ENCODE results near the gene DMRTB1.
"Not testable (repeated sequence)": the region's sequence is repeated elsewhere in the genome, so short reads cannot be mapped to it uniquely, and the experiment has no call there.

DMRTB1 gene

DNA sequence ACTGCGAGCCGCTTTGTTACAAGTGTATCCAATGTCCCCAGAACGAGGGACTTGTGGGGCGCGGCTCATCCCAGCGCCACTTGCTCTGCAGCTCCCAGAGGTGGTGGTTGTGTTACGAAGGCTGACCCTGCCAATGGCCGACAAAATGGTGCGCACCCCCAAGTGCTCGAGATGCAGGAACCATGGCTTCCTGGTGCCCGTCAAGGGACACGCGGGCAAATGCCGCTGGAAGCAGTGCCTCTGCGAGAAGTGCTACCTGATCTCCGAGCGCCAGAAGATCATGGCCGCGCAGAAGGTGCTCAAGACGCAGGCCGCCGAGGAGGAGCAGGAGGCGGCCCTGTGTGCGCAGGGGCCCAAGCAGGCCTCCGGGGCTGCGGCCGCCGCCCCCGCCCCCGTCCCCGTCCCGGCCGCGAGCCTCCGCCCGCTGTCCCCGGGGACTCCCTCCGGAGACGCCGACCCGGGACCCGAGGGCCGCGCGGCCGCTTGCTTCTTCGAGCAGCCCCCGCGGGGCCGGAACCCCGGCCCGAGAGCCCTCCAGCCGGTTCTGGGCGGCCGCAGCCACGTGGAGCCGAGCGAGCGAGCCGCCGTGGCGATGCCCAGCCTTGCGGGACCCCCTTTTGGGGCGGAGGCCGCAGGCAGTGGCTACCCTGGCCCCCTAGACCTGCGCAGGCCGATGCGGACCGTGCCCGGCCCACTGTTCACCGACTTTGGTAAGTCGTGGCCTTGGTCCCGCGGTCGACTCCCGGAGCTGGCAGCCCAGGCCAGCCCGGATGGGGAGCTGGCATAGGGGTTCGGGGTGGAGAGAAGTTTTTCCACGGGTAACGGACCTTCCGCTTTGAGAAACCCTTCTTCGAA, at the start of gene DMRTB1:
TSS of gene DMRTB1 (plus strand) at position 79 of the 855 bp plus-strand sequence. CDS start at position 134, 55 bp downstream.
- DNase-seq (ENCODE audit: low read depth), result no peak

DNA sequence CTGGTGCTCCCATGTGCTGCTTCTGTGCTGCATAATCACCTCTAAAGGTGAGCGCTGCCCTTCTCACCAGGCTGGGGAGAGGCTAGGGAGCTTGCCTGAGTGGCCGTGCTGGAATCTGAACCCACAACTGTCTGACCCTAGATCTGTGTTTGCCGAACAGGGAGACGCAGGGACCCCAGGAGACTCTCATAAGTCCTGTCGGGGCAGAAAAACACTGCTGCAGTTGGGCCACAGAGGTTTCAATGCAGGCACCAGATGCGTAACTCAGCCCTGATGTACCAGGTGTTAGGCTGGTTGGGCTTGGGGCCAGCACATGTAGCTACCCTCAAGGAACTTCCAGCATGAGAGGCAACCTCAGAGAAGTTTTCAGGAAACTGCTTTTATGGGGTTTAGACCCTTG, 49.5 kb upstream of the DMRTB1 start:
- no peak for DNase-seq (ENCODE audit: low read depth)

- DNase-seq (ENCODE audit: low read depth), result no peak
Observed at GRCh38 chr1:53410100-53410541, 49.1 kb upstream of the DMRTB1 start.

DNA sequence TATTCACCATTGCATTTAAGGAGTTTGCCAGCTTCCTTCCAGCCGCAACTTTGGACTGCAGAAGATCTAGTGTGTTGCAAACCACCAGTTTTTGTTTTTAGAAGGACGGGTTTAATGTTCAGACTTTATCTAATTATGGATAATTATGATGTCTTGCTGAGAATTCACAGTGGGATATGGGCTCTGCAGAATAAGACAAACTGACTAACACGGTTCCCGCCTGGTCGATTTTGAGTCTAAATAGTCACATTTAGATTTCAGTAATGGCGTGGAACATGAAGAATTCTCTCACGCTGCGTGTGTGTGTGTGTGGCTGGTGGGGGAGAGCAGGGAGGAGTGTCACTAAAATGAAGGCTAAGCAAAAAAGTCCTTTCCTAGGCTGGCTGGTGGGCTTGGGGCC, 48.5 kb upstream of the DMRTB1 start:
- no peak for DNase-seq (ENCODE audit: low read depth)

- no peak for DNase-seq (ENCODE audit: low read depth)
Observed at GRCh38 chr1:53411541-53412152, 47.6 kb upstream of the DMRTB1 start.

DNA sequence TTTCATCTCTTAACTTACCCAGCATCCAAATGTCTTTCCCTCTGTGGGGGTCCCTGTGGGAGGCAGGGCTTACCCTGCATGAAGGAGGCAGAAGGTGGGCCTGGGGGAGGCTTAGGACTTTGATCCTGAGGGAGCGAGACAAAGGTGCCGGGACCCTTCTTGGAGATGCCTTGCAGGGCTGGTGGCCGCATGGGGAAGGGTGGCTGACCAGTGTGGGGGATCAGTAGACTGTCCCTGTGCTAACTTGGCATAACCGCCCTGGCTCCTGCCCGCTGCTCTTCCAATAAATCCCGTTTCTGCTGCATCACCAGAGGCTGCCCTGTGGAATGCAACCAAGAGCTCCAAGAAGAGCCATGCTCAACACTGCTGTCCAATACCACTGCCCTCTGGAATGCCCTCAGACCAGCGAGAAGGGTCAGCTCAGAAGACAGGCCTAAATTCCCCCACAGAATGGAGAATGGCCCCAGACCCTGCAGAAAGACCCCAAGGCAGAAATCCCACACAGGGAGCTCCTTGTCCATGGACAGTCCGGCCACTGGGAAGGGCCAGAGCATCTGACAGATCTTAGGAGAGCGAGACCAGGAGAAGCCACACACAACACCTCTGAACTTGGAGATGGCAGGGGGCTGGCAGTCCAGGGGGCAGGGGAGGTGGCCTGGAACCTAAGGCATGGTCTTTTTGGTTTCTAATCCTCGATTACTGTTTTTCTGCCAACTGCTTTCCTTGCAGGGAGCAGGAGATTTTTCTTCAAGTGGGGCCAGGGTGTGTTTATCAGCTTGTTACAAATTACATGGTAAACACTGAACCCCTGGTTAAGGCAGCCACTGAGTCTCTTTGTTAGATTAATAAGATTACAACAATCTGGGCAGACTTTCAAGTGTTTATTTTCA, 46.7 kb upstream of the DMRTB1 start:
- no peak for DNase-seq (ENCODE audit: low read depth)

DNA sequence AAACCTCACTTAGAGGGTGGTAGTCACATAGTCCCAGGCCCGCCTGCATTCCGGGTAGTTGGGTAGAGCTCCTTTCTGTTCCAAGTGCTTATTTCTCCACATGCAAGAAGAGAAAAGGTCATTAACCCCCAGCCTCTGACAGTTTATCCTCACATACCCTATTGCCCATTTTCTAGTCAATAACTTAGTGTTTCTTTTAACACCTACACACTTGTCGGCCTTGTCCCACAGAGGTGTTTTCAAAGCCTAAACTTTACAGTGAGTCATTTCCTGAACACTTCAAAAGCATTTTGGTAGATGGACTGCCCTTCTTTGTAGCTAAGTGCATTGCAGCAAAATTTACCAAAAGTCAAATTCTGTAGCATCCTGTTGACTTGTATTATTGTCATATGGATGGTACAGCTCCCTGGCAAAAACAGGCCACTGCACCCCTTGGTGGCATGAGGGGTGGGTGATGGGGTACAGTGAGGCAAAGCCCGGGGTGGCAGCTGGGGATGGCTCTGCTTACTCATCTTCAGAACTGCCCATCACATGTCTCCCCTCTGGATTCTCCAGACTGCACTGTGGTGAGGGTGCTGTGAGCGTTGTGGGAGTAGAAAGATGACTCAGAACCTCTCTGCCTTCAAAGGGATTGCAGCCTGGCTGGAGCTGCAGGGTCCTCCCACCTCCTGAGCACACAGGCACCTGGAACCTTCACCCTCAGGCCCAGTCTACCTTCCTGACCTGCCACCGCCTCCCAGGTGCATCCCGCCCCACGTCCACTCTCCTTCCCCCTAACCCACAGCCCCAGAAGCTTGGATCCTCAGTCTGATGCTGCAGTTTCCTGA, 45.8 kb upstream of the DMRTB1 start:
- DNase-seq (ENCODE audit: low read depth), result peak; percentile 27

GRCh38 chr1:53414632-53415031, 44.6 kb upstream of the DMRTB1 start:
- no peak for DNase-seq (ENCODE audit: low read depth)

DNA sequence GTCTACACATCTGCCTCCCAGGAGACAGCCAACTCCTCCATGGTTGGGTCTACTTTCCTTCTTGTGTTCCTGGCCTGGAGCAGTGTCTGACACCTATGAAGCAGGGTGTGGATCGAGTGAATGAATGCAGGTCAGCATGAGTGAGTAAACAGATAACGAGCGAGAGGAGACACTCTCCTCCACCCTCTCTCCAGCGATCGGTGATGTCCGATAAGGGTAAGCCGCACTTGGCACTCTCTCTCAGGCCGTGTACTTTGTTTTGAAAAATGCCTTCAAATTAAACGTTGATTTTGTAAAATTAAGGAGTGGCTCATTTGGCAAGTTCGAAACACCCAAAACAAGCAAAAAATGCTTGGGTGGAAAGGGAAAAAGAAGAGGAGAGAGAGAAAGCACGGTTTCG, 43.8 kb upstream of the DMRTB1 start:
- DNase-seq (ENCODE audit: low read depth), result no peak

DNA sequence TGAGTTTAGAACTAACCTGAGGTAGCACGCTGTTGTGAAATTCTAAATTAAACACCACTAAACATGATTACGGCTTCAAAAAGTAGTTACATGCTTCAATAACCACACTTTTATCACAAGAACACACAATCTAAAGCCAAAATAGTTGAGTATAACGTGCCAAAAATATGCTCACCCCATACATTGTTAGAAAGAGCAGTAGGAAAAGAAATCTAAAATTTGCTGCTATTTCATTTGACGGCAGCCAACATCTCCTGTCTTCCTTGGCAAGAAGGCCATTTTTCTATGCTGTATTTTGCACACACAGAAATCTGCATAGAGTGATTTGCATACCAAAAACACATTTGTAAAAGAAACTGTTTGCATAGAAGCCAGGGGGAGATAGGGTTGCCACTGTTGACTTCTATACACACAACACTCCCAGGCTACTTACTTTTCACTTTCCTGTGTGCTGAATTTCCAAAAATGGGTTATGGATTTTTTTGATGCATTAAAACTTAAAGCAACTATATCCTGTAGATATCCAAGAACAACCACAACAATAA, 42.9 kb upstream of the DMRTB1 start:
- DNase-seq (ENCODE audit: low read depth), result no peak

- DNase-seq (ENCODE audit: low read depth), result no peak
Observed at GRCh38 chr1:53417074-53417511, 42.1 kb upstream of the DMRTB1 start.

- DNase-seq (ENCODE audit: low read depth), result no peak
Observed at GRCh38 chr1:53419034-53419433, 40.2 kb upstream of the DMRTB1 start.

- DNase-seq (ENCODE audit: low read depth), result no peak
Observed at GRCh38 chr1:53420341-53420740, 38.9 kb upstream of the DMRTB1 start.

- no peak for DNase-seq (ENCODE audit: low read depth)
Observed at GRCh38 chr1:53421208-53421607, 38.0 kb upstream of the DMRTB1 start.

DNA sequence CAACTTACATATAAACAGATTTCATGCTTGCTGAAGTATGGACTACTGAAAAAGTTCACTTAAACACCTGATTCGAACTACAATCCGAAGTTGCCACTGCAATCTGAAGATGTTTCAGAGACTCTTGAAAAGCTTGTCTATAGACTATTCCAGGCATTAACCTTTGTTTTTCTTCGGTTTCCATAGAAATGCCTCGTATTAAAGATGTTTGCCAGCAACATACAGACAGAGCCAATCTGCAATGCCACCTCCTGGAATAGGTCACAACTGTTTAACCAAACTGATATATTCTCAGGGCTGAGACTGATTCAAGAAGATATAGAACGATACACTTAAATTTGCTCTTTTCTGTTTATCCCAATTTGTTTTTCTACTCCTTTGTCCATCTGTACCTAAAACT, 28.9 kb upstream of the DMRTB1 start:
- DNase-seq (ENCODE audit: low read depth), result no peak

- DNase-seq (ENCODE audit: low read depth), result no peak
Observed at GRCh38 chr1:53430779-53431178, 28.4 kb upstream of the DMRTB1 start.

- DNase-seq (ENCODE audit: low read depth), result no peak
Observed at GRCh38 chr1:53431244-53431643, 28.0 kb upstream of the DMRTB1 start.

DNA sequence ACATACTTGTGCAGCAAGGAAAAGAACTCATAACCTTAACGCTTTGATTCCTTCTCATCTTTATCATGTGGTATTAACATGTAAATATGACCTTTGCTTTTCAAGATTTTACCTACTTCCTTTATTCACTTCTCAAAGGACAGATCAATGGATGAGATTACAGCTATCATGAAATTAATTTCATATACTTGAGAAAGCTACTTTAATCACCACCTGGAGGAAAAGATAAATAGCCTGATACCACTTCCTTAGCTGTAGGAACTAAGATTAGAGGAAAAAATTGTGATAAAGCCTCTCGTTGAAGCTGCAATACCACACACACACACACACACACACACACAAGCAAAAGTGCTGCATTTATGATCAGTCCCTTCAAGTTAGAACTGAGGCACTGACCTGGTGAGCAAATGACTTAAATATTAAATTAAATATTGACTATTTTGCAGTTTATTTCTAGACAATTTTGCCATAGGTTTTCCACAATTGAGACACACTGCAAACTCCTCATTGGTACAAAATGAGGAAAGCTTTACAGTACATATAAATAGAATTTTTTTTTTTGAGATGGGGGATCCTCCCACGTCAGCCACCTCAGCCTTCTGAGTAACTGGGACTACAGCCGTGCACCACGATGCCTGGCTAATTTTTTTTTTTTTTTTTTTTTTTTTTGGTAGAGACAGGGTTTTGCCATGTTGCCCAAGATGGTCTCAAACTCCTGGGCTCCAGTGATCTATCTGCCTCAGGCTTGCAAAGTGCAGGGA, 27.2 kb upstream of the DMRTB1 start:
- no peak for DNase-seq (ENCODE audit: low read depth)

DNA sequence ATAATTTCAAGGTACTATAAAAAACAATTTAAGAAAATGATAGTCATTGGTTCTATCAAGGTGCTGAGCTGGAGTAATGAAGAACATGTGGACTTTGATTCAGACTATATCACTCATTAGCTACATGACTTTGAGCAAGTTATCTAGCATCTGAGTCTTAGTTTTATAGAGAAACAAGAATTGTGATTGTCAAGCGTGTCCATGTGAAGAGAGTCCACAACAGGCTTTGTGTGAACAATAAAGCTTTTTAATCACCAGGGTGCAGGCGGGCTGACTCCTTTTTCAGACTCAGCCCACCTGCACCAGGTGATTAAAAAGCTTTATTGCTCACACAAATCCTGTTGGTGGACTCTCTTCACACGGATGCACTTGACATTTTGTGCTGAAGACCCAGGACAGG, 26.6 kb upstream of the DMRTB1 start:
- no peak for DNase-seq (ENCODE audit: low read depth)

GRCh38 chr1:53434405-53435007, 24.7 kb upstream of the DMRTB1 start:
- DNase-seq (ENCODE audit: low read depth), result not testable (repeated sequence)

Measured in fibroblast of the conjunctiva (primary cell).